SK-N-SH treated with all-trans-retinoic acid at 6 μM for 48 hours (cell line): ENCODE results near the gene PLPP3.

ENCODE experiments used
- ESRRG ChIP-seq: fragments of 250-450 bp; sonication (Bioruptor Pico); IDR thresholded peaks from 2 replicates; pipeline ENCODE4 v1.6.1; 2021; ENCODE audit warnings: mild to moderate bottlenecking
- GLIS3 ChIP-seq: fragments of 250-450 bp; sonication (Bioruptor Pico); IDR thresholded peaks from 2 replicates; pipeline ENCODE4 v1.5.0; 2020; ENCODE audit warnings: mild to moderate bottlenecking, moderate library complexity
- PATZ1 ChIP-seq: fragments of 250-450 bp; sonication (Bioruptor Pico); IDR thresholded peaks from 2 replicates; pipeline ENCODE4 v1.8.0; 2020; ENCODE audit warnings: mild to moderate bottlenecking, moderate library complexity, borderline replicate concordance
- RARB ChIP-seq: fragments of 250-450 bp; sonication (Bioruptor Pico); IDR thresholded peaks from 2 replicates; pipeline ENCODE4 v1.8.0; 2021; ENCODE audit warnings: mild to moderate bottlenecking, moderate library complexity
- SNAI2 ChIP-seq: fragments of 250-450 bp; sonication (Bioruptor Pico); IDR thresholded peaks from 2 replicates; pipeline ENCODE4 v1.5.0; 2020; ENCODE audit warnings: mild to moderate bottlenecking, moderate library complexity
- TCF4 ChIP-seq: fragments of 250-450 bp; sonication (Bioruptor Pico); IDR thresholded peaks from 2 replicates; pipeline ENCODE4 v1.8.0; 2021; ENCODE audit warnings: mild to moderate bottlenecking, moderate library complexity, borderline replicate concordance
- TOX ChIP-seq: fragments of 250-450 bp; sonication (Bioruptor Pico); IDR thresholded peaks from 2 replicates; pipeline ENCODE4 v1.8.0; 2021; ENCODE audit warnings: mild to moderate bottlenecking, moderate library complexity, borderline replicate concordance
- TF ChIP-seq, protein P1 (sequence below): fragments of 250-450 bp; sonication (Bioruptor Pico); IDR thresholded peaks from 2 replicates; pipeline ENCODE4 v1.5.1; 2020; ENCODE audit warnings: low read depth, mild to moderate bottlenecking, moderate library complexity

GRCh38 chr1:56515898-56516538, 63.3 kb downstream of the PLPP3 start:
- TF ChIP-seq PATZ1: no peak
- TF ChIP-seq TCF4: no peak
- no peak for TF ChIP-seq ESRRG
- TF ChIP-seq, protein P1, sequence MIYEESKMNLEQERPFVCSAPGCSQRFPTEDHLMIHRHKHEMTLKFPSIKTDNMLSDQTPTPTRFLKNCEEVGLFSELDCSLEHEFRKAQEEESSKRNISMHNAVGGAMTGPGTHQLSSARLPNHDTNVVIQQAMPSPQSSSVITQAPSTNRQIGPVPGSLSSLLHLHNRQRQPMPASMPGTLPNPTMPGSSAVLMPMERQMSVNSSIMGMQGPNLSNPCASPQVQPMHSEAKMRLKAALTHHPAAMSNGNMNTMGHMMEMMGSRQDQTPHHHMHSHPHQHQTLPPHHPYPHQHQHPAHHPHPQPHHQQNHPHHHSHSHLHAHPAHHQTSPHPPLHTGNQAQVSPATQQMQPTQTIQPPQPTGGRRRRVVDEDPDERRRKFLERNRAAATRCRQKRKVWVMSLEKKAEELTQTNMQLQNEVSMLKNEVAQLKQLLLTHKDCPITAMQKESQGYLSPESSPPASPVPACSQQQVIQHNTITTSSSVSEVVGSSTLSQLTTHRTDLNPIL (CRISPR knock-in tag): no peak
- no peak for TF ChIP-seq GLIS3 (CRISPR knock-in tag)
- no peak for TF ChIP-seq SNAI2 (CRISPR knock-in tag)
- no peak for TF ChIP-seq RARB
- TF ChIP-seq TOX: no peak
